Pancreas (tissue), 10 donors: ENCODE results near the gene PLCD3. TPM values are rescaled to one million over a fixed set of nuclear protein-coding genes. Genes with fewer than 3 reads are reported as not detected.

Source experiments
- ATAC-seq, 4 donors: fragments of 200-7000 bp; cut with Tn5 transposase; one replicate each; pipeline versions ENCODE4 v1.8.0 to v1.9.1; 2020; ENCODE audit warnings: mild to moderate bottlenecking in 4 of 4, moderate library complexity in 4 of 4
- DNase-seq, 6 donors: peaks; one replicate each; pipeline ENCODE4 v3.0.0-alpha.2; 2020
- FAIRE-seq: peaks from 2 replicates; lab custom pipeline; 2012; peaks lifted over from hg19 to GRCh38; lab: Jason Lieb, UNC
- H3K27ac ChIP-seq, 4 donors: fragments of 200-600 bp; sonication (generic); 1 replicate in 3 of 4; 2 replicates in 1 of 4; pipeline versions ENCODE4 v1.5.0 to v1.8.0; 2020
- H3K27me3 ChIP-seq, 4 donors: fragments of 200-600 bp; one replicate each; pipeline ENCODE4 v1.8.0; 2021
- H3K36me3 ChIP-seq, 3 donors: fragments of 200-600 bp; sonication (generic) in 1 of 3; one replicate each; pipeline versions ENCODE4 v1.5.0 to v1.8.0; 2020 to 2021
- H3K4me1 ChIP-seq, 3 donors: fragments of 200-600 bp; one replicate each; pipeline ENCODE4 v1.8.0; 2021
- H3K4me3 ChIP-seq, 4 donors: fragments of 200-600 bp; sonication (generic) in 2 of 4; one replicate each; pipeline versions ENCODE4 v1.5.0 to v1.8.0; 2020 to 2021
- H3K9me3 ChIP-seq, 4 donors: fragments of 200-600 bp; one replicate each; pipeline ENCODE4 v1.8.0; 2021
- WGBS, 2 donors: extraction: QIAGEN DNeasy Blood & Tissue Kit; methylation state at CpG; one replicate each; pipeline ENCODE4 v1.1.7; 2013; 5-methylcytosine and 5-hydroxymethylcytosine counted together
- intact Hi-C, 3 donors: fragments of 100-400 bp; cut with DNase I; formaldehyde crosslinking; loops; one replicate each; pipeline versions ENCODE4 v1.11.1 to v1.14.2; 2022
- polyA plus RNA-seq, 2 donors: library from polyadenylated mRNA; stranded (reverse); fragments of 200-250 nt; gene quantifications; one replicate each; pipeline ENCODE4 v1.2.3, GENCODE V29; 2013
- total RNA-seq, 6 donors: library from RNA; stranded (reverse); fragmentation: NEBNext Ultra II Directional in 4 of 6; extraction: Animal tissue kit (Norgen Biotek cat#: 25700) in 4 of 6; gene quantifications; one replicate each; pipeline versions ENCODE4 v1.2.1 to v1.2.4, GENCODE V29; 2021 to 2023
- TF ChIP-seq, protein P1 (sequence below), 4 donors: fragments of 200-600 bp; sonication (generic) in 3 of 4; IDR thresholded peaks; one replicate each; pipeline versions ENCODE4 v1.5.0 to v1.8.0; 2021; ENCODE audit warnings: antibody characterized with exemption in 4 of 4
- donor health status: healthy with polysubstance abuse.
- donor health status: DM: no; HTN: no; CAD: no; lungs with moderate emphysema.
- donor health status: DM: no; HTN: no; CAD: no.
- donor health status: control.
- donor health status: control.
- donor health status: Bipolar disorder and iron deficiency.
- donor health status: DM: yes; HTN: yes; CAD: no.
- donor health status: DM: no; HTN: no; CAD: no.
- donor health status: DM: no; HTN: no; CAD: no.
- donor health status: DM: yes; HTN: yes; CAD: no.

Gene PLCD3
- total and polyA plus RNA-seq, 8 donors: 4.6 to 10.6 (median 8.4) TPM

DNA sequence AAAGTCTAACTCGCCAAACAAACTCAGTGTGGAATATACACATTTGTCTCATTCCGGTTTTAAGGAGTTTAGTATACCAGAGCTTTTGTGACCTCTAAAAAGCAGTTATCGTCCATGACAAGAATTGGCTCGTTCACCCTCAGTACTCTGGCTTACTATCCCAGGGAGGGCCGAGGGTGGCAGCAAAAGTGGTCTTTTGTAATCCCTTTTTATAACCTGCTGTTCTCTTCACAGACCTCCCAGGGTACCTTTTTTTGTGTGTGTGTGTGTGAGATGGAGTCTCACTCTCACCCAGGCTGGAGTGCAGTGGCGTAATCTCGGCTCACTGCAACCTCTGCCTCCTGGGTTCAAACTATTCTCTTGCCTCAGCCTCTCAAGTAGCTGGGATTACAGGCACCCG, 62.3 kb downstream of the PLCD3 start:
- Histone ChIP-seq H3K36me3 (no peaks in the 10 kb centered on the region), H3K4me3 (no peak overlapping the region), H3K27me3 (no peaks in the 10 kb centered on the region), H3K9me3 (no peaks in the 10 kb centered on the region), H3K27ac (no peak overlapping the region), H3K4me1 (no peaks in the 10 kb centered on the region)
- whole genome bisulfite sequencing, 2 donors: 84 to 85% methylated on average over 8 of the region's 8 CpGs
- TF ChIP-seq, protein P1, sequence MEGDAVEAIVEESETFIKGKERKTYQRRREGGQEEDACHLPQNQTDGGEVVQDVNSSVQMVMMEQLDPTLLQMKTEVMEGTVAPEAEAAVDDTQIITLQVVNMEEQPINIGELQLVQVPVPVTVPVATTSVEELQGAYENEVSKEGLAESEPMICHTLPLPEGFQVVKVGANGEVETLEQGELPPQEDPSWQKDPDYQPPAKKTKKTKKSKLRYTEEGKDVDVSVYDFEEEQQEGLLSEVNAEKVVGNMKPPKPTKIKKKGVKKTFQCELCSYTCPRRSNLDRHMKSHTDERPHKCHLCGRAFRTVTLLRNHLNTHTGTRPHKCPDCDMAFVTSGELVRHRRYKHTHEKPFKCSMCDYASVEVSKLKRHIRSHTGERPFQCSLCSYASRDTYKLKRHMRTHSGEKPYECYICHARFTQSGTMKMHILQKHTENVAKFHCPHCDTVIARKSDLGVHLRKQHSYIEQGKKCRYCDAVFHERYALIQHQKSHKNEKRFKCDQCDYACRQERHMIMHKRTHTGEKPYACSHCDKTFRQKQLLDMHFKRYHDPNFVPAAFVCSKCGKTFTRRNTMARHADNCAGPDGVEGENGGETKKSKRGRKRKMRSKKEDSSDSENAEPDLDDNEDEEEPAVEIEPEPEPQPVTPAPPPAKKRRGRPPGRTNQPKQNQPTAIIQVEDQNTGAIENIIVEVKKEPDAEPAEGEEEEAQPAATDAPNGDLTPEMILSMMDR (IDR thresholded peaks at IDR 0.05): no peak
- ATAC-seq (no peak), FAIRE-seq (no peak), DNase-seq (no peak)
- intact Hi-C loops: no loop called here

DNA sequence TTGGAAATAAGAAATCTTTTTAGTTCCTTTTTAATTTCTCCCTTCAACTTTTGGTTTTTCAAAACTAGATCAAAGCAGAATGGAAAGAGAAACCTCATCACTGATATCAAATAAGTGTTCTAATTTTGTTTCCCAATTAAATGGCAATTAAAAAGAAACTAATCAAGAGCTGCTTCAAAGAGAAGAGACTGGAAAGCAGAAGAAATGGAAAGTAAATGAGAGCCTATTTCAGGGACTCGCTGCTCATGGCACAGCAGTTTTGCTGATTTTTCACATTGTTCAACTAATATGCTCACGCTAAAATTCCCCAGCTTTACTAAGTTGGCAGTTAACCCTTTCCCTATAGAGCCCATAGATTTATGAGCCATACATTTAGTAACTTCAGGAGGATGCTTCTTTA, 64.7 kb downstream of the PLCD3 start:
- TF ChIP-seq, protein P1 (IDR thresholded peaks at IDR 0.05): no peak
- H3K4me1 ChIP-seq: peaks cover 2 to 18% (median 2%) of the 10 kb centered on the region in 3 donors
- no peak for DNase-seq
- H3K36me3 ChIP-seq: no peaks in the 10 kb centered on the region
- no peak for FAIRE-seq
- H3K27me3 ChIP-seq: no peaks in the 10 kb centered on the region
- H3K9me3 ChIP-seq: no peaks in the 10 kb centered on the region
- intact Hi-C loops: no loop called here
- H3K27ac ChIP-seq: no peak overlapping the region
- ATAC-seq: no peak
- no peak overlapping the region for H3K4me3 ChIP-seq
- WGBS, 2 donors: 79 to 81% methylated on average over 2 of the region's 2 CpGs

DNA sequence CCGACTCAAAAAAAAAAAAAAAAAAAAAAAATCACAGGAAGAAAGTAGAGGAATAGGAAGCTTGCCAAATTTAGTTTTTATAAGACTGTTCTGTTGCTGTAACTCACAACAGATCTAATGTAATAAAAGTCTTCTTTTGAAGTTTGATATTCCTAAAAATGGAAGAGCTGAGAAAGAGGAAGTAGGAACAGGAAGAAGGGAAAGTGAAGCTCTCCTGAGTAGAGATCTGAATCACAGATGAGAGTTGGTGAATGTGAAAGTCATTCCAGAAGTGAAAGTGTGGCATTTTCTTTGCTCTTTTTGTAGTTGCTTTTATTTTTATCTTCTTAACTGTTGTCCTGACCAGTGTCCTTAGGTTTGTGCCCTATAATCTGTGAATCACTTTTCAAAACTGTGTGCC, 69.1 kb downstream of the PLCD3 start:
- H3K36me3 ChIP-seq: no peaks in the 10 kb centered on the region
- DNase-seq (no peak), FAIRE-seq (no peak), ATAC-seq (no peak)
- intact Hi-C loops: no loop called here
- H3K4me1 ChIP-seq: peaks cover 16 to 37% (median 16%) of the 10 kb centered on the region in 3 donors
- TF ChIP-seq, protein P1 (IDR thresholded peaks at IDR 0.05): no peak
- H3K4me3 ChIP-seq: no peak overlapping the region
- no peak overlapping the region for H3K27ac ChIP-seq
- no peaks in the 10 kb centered on the region for H3K27me3 ChIP-seq
- no peaks in the 10 kb centered on the region for H3K9me3 ChIP-seq
- 57 to 86% methylated on average over 1 of the region's 1 CpG for WGBS, 2 donors

DNA sequence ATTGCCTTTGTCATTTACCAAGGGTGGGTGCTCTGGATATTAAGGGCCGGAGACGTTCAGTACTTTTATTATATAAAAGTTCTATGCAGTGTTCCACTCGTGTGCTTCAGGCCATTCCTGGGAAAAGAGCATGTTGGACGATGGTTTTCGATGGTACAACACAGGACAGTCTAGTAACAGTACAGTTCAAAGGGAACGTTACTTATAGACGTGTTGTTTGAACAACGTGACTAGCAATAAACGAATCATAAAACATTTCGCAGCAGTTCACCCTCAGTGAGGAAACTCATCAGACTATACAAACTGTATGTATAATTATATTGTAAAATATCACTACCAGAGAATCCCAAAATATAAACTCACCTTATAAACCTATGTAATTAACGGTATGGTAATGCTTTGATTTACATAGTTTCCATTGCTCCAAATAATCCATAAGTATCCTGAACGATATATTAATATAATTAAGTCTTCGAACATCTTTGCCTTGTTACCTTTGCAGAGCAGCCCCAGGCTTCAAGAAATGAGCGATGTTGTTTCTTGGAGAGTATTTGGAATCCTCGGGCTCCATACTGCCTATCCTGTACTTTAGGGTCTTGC, 70.6 kb downstream of the PLCD3 start:
- peak overlapping the region; percentile 41 to 83 (median 67) for H3K27ac ChIP-seq
- H3K4me1 ChIP-seq: peaks cover 16 to 37% (median 16%) of the 10 kb centered on the region in 3 donors
- no peak for DNase-seq
- H3K36me3 ChIP-seq: no peaks in the 10 kb centered on the region
- WGBS, 2 donors: 6 to 7% methylated on average over 15 of the region's 15 CpGs
- TF ChIP-seq, protein P1 (IDR thresholded peaks at IDR 0.05): no peak
- no peak for FAIRE-seq
- no peaks in the 10 kb centered on the region for H3K27me3 ChIP-seq
- no peak for ATAC-seq
- intact Hi-C loops: no loop called here
- no peaks in the 10 kb centered on the region for H3K9me3 ChIP-seq
- peak overlapping the region; percentile 32 to 97 (median 86) for H3K4me3 ChIP-seq
